Stimulated activated CD8-positive, alpha-beta memory T cell treated with anti-CD3 and anti-CD28 coated beads, Interleukin-12 subunit alpha, Interleukin-12 subunit beta, amount 100 ng/mL, for 1 hour (primary cell): Measurements from ENCODE around the gene KRT36.

Source experiments
- DNase-seq: peaks from one replicate; pipeline ENCODE4 v3.0.0-alpha.2; 2020; ENCODE audit warnings: low read depth

Gene KRT36

GRCh38 chr17:41489531-41489930 is at the start of gene KRT36:
Gene KRT36, minus strand, starts transcription at chr17:41489910. Its CDS starts 46 bp downstream, at chr17:41489864.
- no peak for DNase-seq

- no peak for DNase-seq
These were observed 49.4 kb upstream of the KRT36 start for GRCh38 chr17:41539071-41539492.

GRCh38 chr17:41538565-41538991 is 48.9 kb upstream of the KRT36 start:
- no peak for DNase-seq

- no peak for DNase-seq
These were observed 48.3 kb upstream of the KRT36 start for GRCh38 chr17:41537990-41538389.

GRCh38 chr17:41537614-41537954 is 47.9 kb upstream of the KRT36 start:
- no peak for DNase-seq

- DNase-seq, result no peak
These were observed 47.3 kb upstream of the KRT36 start for GRCh38 chr17:41536741-41537613.

GRCh38 chr17:41535764-41536481 is 46.2 kb upstream of the KRT36 start:
- no peak for DNase-seq

- no peak for DNase-seq
These were observed 45.3 kb upstream of the KRT36 start for GRCh38 chr17:41534899-41535546.

GRCh38 chr17:41533613-41534012 is 43.9 kb upstream of the KRT36 start:
- DNase-seq, result no peak

GRCh38 chr17:41532947-41533570 is 43.3 kb upstream of the KRT36 start:
- DNase-seq, result no peak

GRCh38 chr17:41531993-41532392 is 42.3 kb upstream of the KRT36 start:
- DNase-seq, result no peak

- no peak for DNase-seq
These were observed 40.6 kb upstream of the KRT36 start for GRCh38 chr17:41530062-41531048.

- DNase-seq, result no peak
These were observed 39.8 kb upstream of the KRT36 start for GRCh38 chr17:41529491-41529915.

- no peak for DNase-seq
These were observed 39.2 kb upstream of the KRT36 start for GRCh38 chr17:41528959-41529353.

GRCh38 chr17:41527063-41528023 is 37.6 kb upstream of the KRT36 start:
- no peak for DNase-seq

- DNase-seq, result no peak
These were observed 34.6 kb upstream of the KRT36 start for GRCh38 chr17:41524261-41524660.

GRCh38 chr17:41523787-41524186 is 34.1 kb upstream of the KRT36 start:
- no peak for DNase-seq

GRCh38 chr17:41523225-41523593 is 33.5 kb upstream of the KRT36 start:
- no peak for DNase-seq

GRCh38 chr17:41522301-41523224 is 32.9 kb upstream of the KRT36 start:
- DNase-seq, result no peak
